Stimulated activated memory B cell treated with anti-CD40 and anti-IgM and Interleukin-4, amounts not matched to agents 10 μg/mL and 1 μg/mL and 100 μg/mL, for 72 hours (primary cell): Measurements from ENCODE around the gene CEACAM7.

Source experiments
- ATAC-seq: fragments of 150-1000 bp; cut with Tn5 transposase; 2 replicates; pipeline ENCODE4 v1.10.0; 2021
- H3K27ac Mint-ChIP-seq: one replicate; pipeline ENCODE4 v1.8.0; 2022; ENCODE audit warnings: mild to moderate bottlenecking, mixed read lengths
- H3K27me3 Mint-ChIP-seq: one replicate; pipeline ENCODE4 v1.8.0; 2022; ENCODE audit warnings: mixed read lengths
- H3K36me3 Mint-ChIP-seq: one replicate; pipeline ENCODE4 v1.8.0; 2022; ENCODE audit warnings: mixed read lengths
- H3K4me1 Mint-ChIP-seq: one replicate; pipeline ENCODE4 v1.8.0; 2022; ENCODE audit warnings: mixed read lengths
- H3K4me3 Mint-ChIP-seq: one replicate; pipeline ENCODE4 v1.8.0; 2022; ENCODE audit warnings: mild to moderate bottlenecking, moderate library complexity, mixed read lengths
- H3K9me3 Mint-ChIP-seq: one replicate; pipeline ENCODE4 v1.8.0; 2022; ENCODE audit warnings: mixed read lengths

The CEACAM7 gene

DNA sequence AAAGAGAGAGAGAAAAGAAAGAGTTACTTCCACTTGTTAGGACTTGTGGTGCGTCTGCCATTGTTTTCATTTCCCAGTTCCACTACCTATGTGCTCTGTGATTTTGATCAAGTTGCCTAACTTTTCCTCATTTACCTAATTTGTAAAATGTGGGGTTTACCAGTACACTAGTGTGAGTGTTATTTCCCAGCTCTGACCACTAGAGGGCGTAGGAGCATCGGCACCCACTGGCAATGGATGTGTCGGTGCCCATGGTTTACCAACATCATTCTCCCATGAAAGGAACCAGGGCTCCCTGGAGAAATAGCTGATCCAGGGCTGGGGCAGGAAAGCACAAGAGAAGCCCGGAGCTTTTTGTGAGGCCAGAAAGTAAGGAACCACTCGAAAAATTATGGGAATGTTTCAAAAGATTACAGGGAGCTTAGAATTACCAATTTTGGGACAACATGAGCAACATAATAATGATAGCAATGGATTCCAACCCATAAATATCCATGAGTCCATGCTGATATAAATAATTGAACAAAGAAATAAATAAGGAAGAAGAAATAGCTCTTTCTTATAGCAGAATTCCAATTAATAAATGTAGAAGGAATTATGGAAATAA lies 46.1 kb downstream of the CEACAM7 start:
- peaks cover 6% of the 10 kb centered on the region for H3K4me1 Mint-ChIP-seq
- no peak overlapping the region for H3K27ac Mint-ChIP-seq
- H3K36me3 Mint-ChIP-seq, result no peaks in the 10 kb centered on the region
- no peak overlapping the region for H3K4me3 Mint-ChIP-seq
- no peaks in the 10 kb centered on the region for H3K9me3 Mint-ChIP-seq
- H3K27me3 Mint-ChIP-seq, result peaks cover 51% of the 10 kb centered on the region
- peak; percentile 66 for ATAC-seq

DNA sequence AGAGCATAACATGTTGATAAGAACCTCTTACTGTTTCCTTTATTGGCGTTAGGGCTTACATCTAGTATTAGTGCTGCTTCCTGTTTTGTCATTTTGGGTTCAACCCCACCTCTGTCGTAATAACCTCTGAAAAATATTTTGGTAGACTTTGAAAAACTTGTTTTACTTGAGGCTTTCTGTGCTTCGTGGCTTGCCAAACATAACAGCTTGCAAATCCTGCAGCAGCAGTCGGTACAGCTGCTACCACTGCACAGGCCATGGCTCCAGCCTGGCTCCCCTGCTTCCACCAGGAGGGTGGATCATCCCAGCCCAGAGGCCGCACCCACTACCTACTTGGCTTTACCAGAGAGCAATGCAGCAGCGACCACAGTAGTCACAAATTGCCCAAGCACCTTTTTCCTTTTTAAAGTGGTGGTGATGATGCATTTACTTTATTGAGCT lies 49.4 kb downstream of the CEACAM7 start:
- Mint-ChIP-seq H3K4me3 (no peak overlapping the region), H3K27ac (no peak overlapping the region), H3K27me3 (peaks cover 79% of the 10 kb centered on the region), H3K36me3 (no peaks in the 10 kb centered on the region), H3K9me3 (peaks cover 3% of the 10 kb centered on the region), H3K4me1 (peaks cover 6% of the 10 kb centered on the region)
- ATAC-seq, result no peak

DNA sequence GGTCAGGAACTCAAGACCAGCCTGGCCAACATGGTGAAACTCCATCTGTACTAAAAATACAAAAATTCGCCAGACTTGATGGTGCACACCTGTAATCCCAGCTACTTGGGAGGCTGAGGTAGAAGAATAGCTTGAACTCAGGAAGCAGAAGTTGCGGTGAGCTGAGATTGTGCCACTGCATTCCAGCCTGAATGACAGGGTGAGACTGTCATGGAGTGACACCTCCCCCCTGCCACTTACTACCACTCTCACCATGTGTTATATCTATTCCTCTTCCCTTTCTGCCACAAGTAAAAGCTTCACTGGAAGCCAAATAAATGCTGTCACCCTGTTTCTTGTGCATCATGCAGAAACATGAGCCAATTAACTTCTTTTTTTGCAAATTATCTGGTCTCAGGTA lies 50.6 kb downstream of the CEACAM7 start:
- Mint-ChIP-seq H3K4me3 (no peak overlapping the region), H3K9me3 (peaks cover 3% of the 10 kb centered on the region), H3K4me1 (peaks cover 6% of the 10 kb centered on the region), H3K36me3 (no peaks in the 10 kb centered on the region), H3K27ac (no peak overlapping the region), H3K27me3 (peaks cover 77% of the 10 kb centered on the region)
- ATAC-seq, result no peak

DNA sequence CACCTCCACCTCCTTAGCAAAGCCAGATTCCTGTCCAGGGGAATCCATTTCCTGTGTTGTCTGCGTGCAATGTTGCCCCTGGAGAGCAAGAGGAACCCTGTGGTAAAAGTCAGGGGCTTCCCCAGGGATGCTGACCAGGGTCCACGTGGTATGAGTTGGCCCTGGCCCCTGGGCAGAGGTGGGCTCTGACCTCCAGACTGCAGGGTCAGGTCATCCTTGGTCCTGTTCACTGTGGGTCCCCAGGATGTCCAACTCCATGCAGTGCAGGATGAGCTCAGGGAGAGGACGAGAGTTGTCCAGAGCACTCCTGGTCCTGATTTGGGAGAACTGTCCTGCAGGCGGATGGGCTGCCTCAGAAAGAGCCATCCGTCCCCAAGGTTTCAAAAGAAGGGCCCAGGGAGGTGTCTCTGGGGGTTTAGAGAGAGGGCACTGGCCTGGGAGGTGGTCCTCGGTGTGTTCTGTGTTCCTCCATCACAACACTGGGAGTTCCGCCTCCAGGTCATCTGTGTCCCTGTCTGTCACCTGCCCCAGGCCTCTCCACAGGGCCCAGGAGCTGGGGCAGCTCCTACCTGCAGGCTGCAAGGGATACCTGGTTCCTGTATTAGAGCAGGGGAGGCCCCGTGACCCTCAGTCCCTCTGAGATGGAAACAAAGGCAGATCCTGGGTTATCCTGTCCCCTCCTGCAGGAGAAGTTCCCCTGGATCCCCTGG lies 59.9 kb downstream of the CEACAM7 start:
- no peak overlapping the region for H3K27ac Mint-ChIP-seq
- peaks cover 40% of the 10 kb centered on the region for H3K27me3 Mint-ChIP-seq
- no peaks in the 10 kb centered on the region for H3K36me3 Mint-ChIP-seq
- no peak for ATAC-seq
- H3K9me3 Mint-ChIP-seq, result peaks cover 2% of the 10 kb centered on the region
- peaks cover 8% of the 10 kb centered on the region for H3K4me1 Mint-ChIP-seq
- no peak overlapping the region for H3K4me3 Mint-ChIP-seq

DNA sequence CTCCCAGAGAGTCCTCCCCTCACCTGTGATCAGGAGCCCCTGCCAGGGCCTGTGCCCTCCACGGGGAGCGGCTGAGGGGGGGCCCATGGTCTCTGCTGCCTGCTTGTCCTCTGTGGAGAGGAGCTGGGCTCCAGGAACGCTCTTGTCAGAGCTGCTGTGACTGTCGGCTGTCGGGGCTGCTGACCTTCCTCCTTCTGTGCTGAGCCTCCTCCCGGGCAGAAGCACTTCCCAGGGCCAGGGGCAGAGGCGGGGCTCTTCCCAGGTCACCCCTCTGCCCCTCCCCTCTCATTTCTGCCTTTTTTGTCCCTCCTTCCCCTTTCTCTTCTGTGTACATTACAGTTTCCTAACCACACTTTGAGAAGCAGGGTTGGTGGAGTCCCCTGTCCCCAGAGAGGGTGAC lies 61.2 kb downstream of the CEACAM7 start, which contains the start of gene CEACAM4:
Gene CEACAM4 (minus strand): TSS at position 198 of the 400 bp plus-strand sequence. CDS start 111 bp downstream, at position 87.
- no peak for ATAC-seq
- Mint-ChIP-seq H3K27me3 (peaks cover 50% of the 10 kb centered on the region), H3K4me3 (no peak within 1 kb of the TSS), H3K36me3 (no peaks in the 10 kb centered on the region), H3K9me3 (peaks cover 2% of the 10 kb centered on the region), H3K27ac (no peak within 1 kb of the TSS), H3K4me1 (peaks cover 8% of the 10 kb centered on the region)

DNA sequence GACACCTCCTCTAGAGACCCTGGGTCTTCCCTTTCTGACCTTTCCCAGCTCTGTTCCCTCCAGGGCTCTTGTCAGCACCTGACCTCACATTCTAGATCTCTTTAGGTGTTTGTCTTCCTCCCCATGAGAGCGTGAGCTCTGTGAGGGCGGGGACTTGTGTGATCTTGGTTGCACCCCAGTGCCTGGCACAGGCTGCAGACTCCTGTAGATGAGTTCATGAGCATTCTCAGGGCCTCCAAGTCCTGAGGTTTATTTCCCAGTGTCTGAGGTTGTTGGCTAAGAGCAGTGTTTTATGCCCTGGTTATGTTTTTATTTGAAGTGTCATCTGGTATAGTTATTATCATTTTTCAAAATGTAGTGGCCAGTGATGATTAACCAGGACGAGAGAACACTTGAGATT lies 61.8 kb downstream of the CEACAM7 start:
- Mint-ChIP-seq H3K4me1 (peaks cover 8% of the 10 kb centered on the region), H3K27ac (no peak overlapping the region), H3K9me3 (peaks cover 2% of the 10 kb centered on the region), H3K27me3 (peaks cover 56% of the 10 kb centered on the region), H3K4me3 (no peak overlapping the region), H3K36me3 (no peaks in the 10 kb centered on the region)
- no peak for ATAC-seq

DNA sequence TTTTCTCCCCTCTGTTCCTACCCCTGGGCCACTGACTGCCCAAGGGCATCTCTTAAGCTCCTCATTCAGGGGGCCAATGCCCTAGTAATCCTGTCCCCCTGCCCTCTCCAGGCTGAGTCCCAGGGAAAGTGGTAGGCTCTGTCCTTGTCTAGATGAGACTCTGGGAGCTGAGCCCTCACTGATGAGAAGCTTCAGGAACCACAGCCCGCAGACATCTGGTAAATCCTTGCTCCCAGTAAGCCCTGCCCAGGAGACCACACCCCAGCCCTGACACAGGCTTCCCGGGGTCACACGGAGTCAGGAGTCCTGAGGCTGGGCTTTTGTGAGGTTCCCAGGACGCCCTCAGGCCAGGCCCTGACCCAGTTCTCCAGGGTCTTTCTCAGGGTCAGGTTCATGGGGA lies 63.1 kb downstream of the CEACAM7 start:
- Mint-ChIP-seq H3K27ac (no peak overlapping the region), H3K4me3 (no peak overlapping the region), H3K4me1 (peaks cover 8% of the 10 kb centered on the region), H3K27me3 (peaks cover 70% of the 10 kb centered on the region), H3K9me3 (no peaks in the 10 kb centered on the region), H3K36me3 (no peaks in the 10 kb centered on the region)
- no peak for ATAC-seq

DNA sequence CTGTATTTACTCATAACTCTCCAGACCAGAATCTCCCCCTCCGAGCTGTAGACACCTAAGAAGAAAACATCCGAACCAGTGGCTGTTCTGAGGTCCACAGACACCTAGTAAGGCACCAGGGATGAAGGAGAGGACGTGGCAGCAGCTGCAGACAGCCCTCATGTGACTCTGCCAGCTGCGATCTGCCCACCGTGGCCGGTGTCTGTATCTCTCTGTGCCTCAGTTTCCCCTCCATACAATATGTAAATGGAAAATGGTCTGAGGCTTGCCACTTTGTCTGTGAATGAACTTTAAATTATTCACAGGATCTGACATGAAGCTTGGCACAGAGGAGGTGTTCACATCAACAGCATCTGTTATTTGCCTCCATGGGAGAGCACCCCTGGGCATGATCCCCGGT lies 63.6 kb downstream of the CEACAM7 start:
- no peak for ATAC-seq
- no peaks in the 10 kb centered on the region for H3K9me3 Mint-ChIP-seq
- H3K4me1 Mint-ChIP-seq, result peaks cover 8% of the 10 kb centered on the region
- peaks cover 73% of the 10 kb centered on the region for H3K27me3 Mint-ChIP-seq
- H3K4me3 Mint-ChIP-seq, result no peak overlapping the region
- H3K36me3 Mint-ChIP-seq, result no peaks in the 10 kb centered on the region
- no peak overlapping the region for H3K27ac Mint-ChIP-seq

DNA sequence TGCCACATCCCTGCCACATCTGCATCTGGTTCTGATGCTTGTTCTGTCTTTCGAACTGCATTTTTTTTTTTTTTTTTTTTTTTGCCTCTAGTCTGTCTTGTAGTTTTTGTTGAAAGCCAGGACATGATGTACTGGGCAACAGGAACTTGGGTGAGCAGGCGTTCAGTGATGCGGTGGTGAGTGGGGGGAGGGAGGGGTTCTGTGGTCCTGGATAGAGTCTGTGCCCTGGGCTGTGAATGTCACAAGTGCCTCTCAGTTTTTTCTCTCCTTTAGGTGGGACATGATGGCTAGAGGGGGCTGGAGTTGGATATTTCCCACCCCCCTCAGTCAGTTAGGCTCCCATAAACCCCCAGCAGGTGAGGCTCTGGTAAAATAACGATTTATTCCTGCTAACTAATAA lies 64.7 kb downstream of the CEACAM7 start:
- peaks cover 67% of the 10 kb centered on the region for H3K27me3 Mint-ChIP-seq
- no peak overlapping the region for H3K27ac Mint-ChIP-seq
- ATAC-seq, result no peak
- H3K4me3 Mint-ChIP-seq, result no peak overlapping the region
- H3K9me3 Mint-ChIP-seq, result no peaks in the 10 kb centered on the region
- no peaks in the 10 kb centered on the region for H3K36me3 Mint-ChIP-seq
- peaks cover 8% of the 10 kb centered on the region for H3K4me1 Mint-ChIP-seq
